Parathyroid adenoma (tissue), 2 donors: Measurements from ENCODE around the gene SLX9.

ENCODE experiments used
- H2AFZ ChIP-seq: fragments of 300-600 bp; sonication (generic); one replicate; pipeline ENCODE4 v1.7.0; 2017; ENCODE audit warnings: antibody characterized with exemption, mild to moderate bottlenecking
- H3K27ac ChIP-seq: fragments of 300-600 bp; sonication (generic); one replicate; pipeline ENCODE4 v1.7.0; 2017
- H3K27me3 ChIP-seq: fragments of 300-600 bp; sonication (generic); one replicate; pipeline ENCODE4 v1.7.0; 2017; ENCODE audit warnings: low read length; ENCODE audit not compliant: control insufficient read depth, insufficient read depth
- H3K36me3 ChIP-seq: fragments of 300-600 bp; sonication (generic); one replicate; pipeline ENCODE4 v1.7.0; 2017; ENCODE audit warnings: low read length; ENCODE audit not compliant: control insufficient read depth, insufficient read depth
- H3K4me1 ChIP-seq: fragments of 300-600 bp; sonication (generic); one replicate; pipeline ENCODE4 v1.7.0; 2017; ENCODE audit warnings: control low read depth
- H3K4me2 ChIP-seq: fragments of 300-600 bp; sonication (generic); one replicate; pipeline ENCODE4 v1.7.0; 2017; ENCODE audit warnings: low read length
- H3K4me3 ChIP-seq: fragments of 300-600 bp; sonication (generic); one replicate; pipeline ENCODE4 v1.7.0; 2017; ENCODE audit warnings: low read depth, low read length
- H3K79me2 ChIP-seq: fragments of 300-600 bp; sonication (generic); one replicate; pipeline ENCODE4 v1.7.0; 2017; ENCODE audit warnings: control low read depth
- H3K9ac ChIP-seq: fragments of 300-600 bp; sonication (generic); one replicate; pipeline ENCODE4 v1.7.0; 2017; ENCODE audit warnings: mild to moderate bottlenecking
- H3K9me3 ChIP-seq: fragments of 300-600 bp; sonication (generic); one replicate; pipeline ENCODE4 v1.7.0; 2017; ENCODE audit warnings: low read length; ENCODE audit not compliant: control insufficient read depth
- TF ChIP-seq, protein P1 (sequence below): fragments of 300-600 bp; sonication (generic); IDR thresholded peaks from one replicate; pipeline ENCODE4 v1.7.0; 2017; ENCODE audit warnings: antibody characterized with exemption, mild to moderate bottlenecking
- donor health status: primary hyperparathyroidism.

SLX9 gene

DNA sequence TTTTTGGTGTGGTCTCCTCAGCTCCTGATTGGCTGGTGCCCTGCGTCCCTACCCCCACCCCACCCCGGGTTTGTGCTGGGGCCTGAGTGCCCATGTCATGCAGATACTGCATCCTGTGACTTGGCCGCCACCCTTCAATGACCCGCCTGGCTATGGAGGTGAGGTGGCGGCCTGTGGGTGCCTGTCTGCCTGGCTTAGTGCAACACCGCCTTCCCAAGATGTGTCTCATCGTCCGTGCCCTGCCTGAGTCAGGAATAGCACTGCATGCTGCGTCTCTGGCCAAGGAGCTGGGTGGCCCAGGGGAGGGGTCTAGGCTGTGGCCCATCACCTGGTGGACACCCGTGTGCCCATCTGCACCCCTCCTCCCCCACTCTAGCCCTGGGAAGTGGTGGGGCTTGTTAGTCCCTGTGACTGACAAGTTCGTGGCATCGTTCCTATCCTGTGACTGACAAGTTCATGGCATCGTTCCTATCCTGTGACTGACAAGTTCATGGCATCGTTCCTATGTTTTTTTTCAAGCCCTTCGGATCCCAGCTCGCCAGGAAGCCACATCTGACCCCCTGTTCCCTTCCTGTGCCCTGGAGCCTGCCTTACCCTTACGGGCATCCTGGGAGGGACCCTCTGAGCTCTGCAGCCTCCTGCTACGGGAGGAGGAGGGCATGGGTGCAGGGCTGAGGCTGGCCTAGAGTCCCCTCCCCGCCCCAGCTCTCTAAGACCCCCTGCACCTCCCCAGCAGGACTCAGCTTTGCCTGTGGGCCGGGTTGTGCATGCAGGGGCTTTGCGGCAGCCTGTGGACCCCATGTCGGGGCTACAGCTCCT lies 7.5 kb downstream of the SLX9 start:
- no peaks in the 10 kb centered on the region for H3K4me1 ChIP-seq
- H3K79me2 ChIP-seq, result peaks cover 6% of the 10 kb centered on the region
- no peak overlapping the region for H3K27ac ChIP-seq
- TF ChIP-seq, protein P1, sequence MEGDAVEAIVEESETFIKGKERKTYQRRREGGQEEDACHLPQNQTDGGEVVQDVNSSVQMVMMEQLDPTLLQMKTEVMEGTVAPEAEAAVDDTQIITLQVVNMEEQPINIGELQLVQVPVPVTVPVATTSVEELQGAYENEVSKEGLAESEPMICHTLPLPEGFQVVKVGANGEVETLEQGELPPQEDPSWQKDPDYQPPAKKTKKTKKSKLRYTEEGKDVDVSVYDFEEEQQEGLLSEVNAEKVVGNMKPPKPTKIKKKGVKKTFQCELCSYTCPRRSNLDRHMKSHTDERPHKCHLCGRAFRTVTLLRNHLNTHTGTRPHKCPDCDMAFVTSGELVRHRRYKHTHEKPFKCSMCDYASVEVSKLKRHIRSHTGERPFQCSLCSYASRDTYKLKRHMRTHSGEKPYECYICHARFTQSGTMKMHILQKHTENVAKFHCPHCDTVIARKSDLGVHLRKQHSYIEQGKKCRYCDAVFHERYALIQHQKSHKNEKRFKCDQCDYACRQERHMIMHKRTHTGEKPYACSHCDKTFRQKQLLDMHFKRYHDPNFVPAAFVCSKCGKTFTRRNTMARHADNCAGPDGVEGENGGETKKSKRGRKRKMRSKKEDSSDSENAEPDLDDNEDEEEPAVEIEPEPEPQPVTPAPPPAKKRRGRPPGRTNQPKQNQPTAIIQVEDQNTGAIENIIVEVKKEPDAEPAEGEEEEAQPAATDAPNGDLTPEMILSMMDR, result no peak
- H3K4me2 ChIP-seq, result no peak overlapping the region
- H3K36me3 ChIP-seq, result no peaks in the 10 kb centered on the region
- H3K9ac ChIP-seq, result no peak overlapping the region
- no peaks in the 10 kb centered on the region for H3K9me3 ChIP-seq
- H2AFZ ChIP-seq, result no peak overlapping the region
- H3K4me3 ChIP-seq, result no peak overlapping the region
- no peaks in the 10 kb centered on the region for H3K27me3 ChIP-seq

DNA sequence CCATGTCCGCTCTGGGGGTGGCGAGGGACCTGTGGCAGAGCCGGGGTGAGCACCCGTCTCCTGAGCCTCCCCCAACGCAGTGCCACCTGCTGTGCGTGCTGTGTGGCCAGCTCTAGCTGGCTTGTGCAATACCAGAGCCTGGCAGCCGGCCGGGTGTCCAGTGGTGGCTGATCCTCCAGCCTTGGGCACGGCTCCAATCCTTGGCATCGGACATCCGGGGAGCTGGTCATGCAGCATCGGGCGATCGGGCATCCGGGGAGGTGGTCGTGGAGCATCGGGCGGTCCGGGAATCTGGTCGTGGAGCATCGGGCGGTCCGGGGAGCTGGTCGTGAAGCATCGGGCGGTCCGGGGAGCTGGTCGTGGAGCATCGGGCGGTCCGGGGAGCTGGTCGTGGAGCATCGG lies 8.1 kb downstream of the SLX9 start:
- Histone ChIP-seq H2AFZ (no peak overlapping the region), H3K9ac (no peak overlapping the region), H3K27ac (no peak overlapping the region), H3K4me3 (no peak overlapping the region), H3K27me3 (no peaks in the 10 kb centered on the region), H3K4me1 (no peaks in the 10 kb centered on the region), H3K36me3 (no peaks in the 10 kb centered on the region), H3K9me3 (no peaks in the 10 kb centered on the region), H3K79me2 (peaks cover 6% of the 10 kb centered on the region), H3K4me2 (no peak overlapping the region)
- TF ChIP-seq, protein P1, result no peak

DNA sequence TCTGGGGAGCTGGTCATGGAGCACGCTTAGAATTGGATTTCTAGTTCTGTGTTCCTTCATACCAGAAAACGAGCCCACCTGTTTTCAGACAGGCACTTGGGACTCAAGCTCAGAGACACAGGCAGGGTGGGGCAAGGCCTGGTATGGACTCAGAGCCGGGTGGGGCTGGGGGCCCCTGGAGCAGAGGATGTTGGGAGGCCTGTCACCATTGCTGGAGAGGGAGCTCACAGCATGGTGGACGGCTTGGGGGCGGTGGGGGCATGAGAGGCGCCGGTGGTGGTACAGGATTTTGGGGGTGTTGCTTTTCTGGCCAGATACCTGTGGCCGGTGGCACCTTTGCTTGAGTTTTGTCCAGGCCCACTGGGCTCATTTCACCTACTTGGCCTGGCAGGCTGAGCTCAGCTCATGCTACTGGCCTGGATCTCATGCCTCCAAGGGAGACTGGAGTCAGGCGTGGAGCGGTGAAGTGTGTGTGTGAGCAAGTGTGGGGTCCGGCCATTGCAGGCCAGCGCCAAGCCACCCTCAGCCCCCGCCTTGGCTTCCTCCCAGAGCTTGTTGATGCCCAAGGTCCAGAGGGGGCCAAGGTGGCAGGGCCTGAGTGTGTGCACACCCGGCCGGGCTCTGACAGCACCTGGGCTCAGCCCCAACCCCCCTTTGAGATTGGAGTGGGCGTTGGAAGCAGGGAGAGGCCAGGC lies 8.7 kb downstream of the SLX9 start:
- Histone ChIP-seq H3K4me2 (no peak overlapping the region), H3K27me3 (no peaks in the 10 kb centered on the region), H3K36me3 (no peaks in the 10 kb centered on the region), H3K79me2 (peaks cover 6% of the 10 kb centered on the region), H3K9ac (no peak overlapping the region), H2AFZ (no peak overlapping the region), H3K4me3 (no peak overlapping the region), H3K9me3 (no peaks in the 10 kb centered on the region), H3K27ac (no peak overlapping the region), H3K4me1 (no peaks in the 10 kb centered on the region)
- TF ChIP-seq, protein P1, result no peak

DNA sequence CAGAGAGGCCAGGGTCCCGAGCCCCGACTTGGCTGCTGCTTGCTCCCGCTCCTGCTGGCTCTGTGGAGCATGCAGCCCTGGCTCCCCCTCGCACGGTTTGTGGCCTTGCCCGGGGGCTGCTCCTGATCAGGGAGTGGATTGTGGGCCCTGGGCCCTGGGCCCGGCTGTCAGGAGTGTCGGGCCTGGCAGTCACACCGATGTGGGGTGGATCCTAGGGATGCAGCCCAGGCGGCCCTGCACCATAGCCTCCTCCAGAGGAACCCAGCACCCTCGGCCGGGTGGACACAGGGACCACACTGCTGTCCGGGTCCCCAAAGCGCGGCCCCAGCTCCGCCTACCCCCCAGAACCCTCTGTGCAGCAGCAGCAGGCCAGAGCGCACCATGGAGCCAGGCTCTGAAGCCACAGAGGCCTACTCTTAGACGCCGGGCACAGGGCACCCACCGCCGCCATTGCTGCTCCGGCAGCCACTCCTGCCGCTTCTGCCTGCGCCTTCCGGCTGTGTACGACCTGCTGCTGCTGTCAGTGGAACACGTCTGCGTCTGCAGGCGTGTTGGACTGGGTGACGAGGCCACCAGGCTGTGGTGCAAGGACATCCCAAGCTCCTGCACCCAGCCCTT lies 9.4 kb downstream of the SLX9 start:
- Histone ChIP-seq H3K27ac (no peak overlapping the region), H3K9ac (no peak overlapping the region), H3K27me3 (no peaks in the 10 kb centered on the region), H3K9me3 (no peaks in the 10 kb centered on the region), H3K4me2 (no peak overlapping the region), H3K4me3 (no peak overlapping the region), H3K79me2 (peaks cover 6% of the 10 kb centered on the region), H3K36me3 (no peaks in the 10 kb centered on the region), H3K4me1 (no peaks in the 10 kb centered on the region), H2AFZ (no peak overlapping the region)
- TF ChIP-seq, protein P1, result no peak
